ENCODE measurements around the gene KMT2E. TPM values are rescaled to one million over a fixed set of nuclear protein-coding genes. Genes with fewer than 3 reads are reported as not detected.

The KMT2E gene
- total and polyA plus RNA-seq, 8 donors, result 14.1 to 62.5 (median 32.2) TPM

DNA sequence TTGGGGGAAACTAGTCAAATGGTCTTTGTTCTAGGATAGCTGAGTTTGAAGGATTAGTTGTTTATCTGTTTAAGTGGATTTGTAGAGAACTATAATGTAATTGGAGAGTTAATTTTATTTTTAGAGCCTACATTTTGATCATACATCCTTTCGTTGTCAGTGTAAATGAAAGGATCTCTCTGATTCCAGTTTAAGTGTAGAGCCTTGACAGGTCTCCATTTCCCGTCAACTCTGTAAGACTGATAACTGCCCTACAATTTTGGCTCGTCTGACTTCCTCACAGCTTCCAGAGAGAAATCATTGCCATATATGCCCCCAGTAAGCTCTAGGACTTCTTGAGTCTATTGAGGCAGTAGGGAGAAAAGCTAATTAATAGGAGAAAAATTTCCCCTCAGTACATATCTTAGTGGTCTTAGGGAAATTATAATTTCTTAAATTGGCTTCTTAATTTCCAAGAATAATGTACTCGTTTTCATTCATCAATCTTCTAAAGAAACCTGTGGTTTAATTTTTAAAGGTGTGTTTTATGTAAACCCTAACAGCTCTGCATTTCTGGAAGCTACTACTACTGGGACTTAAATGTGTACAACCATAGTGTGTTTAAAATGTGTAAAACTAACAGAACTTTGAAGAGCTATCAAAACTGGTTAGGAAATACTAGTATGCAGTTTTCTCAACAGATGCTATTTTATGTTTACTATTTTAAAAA, 3.8 kb downstream of the KMT2E start:
- Histone ChIP-seq H3K4me3 (peak overlapping the region in 2 of 4 donors; percentile 19 to 51), H3K27ac (peak overlapping the region in 2 of 4 donors; percentile 99 to 100), H3K27me3 (no peaks in the 10 kb centered on the region), H3K36me3 (no peaks in the 10 kb centered on the region), H3K9me3 (no peaks in the 10 kb centered on the region), H3K4me1 (peaks cover 20 to 56% (median 51%) of the 10 kb centered on the region in 3 donors)
- TF ChIP-seq, protein P1, sequence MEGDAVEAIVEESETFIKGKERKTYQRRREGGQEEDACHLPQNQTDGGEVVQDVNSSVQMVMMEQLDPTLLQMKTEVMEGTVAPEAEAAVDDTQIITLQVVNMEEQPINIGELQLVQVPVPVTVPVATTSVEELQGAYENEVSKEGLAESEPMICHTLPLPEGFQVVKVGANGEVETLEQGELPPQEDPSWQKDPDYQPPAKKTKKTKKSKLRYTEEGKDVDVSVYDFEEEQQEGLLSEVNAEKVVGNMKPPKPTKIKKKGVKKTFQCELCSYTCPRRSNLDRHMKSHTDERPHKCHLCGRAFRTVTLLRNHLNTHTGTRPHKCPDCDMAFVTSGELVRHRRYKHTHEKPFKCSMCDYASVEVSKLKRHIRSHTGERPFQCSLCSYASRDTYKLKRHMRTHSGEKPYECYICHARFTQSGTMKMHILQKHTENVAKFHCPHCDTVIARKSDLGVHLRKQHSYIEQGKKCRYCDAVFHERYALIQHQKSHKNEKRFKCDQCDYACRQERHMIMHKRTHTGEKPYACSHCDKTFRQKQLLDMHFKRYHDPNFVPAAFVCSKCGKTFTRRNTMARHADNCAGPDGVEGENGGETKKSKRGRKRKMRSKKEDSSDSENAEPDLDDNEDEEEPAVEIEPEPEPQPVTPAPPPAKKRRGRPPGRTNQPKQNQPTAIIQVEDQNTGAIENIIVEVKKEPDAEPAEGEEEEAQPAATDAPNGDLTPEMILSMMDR (IDR thresholded peaks at IDR 0.05), result no peak
- ATAC-seq (no peak), DNase-seq (no peak), FAIRE-seq (no peak)
- 4 to 6% methylated on average over 4 of the region's 4 CpGs for WGBS, 2 donors
- intact Hi-C loops (cut with DNase I), result no loop called here

DNA sequence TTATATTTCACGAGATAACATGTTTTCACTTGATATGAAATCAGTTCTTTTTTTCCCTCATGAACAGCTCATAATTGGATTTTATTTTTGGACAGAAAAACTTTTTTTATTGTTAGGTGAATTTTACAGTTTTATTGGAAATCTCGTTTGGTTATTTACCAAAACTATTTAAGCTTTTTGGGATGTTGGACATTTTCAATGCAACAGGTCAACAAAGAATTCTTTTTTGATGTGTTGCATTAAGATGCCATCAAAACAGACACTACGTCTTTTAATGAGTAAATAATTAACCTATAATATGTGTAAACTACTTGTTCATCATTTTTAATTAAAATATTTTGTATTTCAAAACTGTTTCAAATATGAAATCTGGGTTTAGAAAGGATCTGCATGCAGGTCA, 5.3 kb downstream of the KMT2E start:
- no peaks in the 10 kb centered on the region for H3K9me3 ChIP-seq
- H3K27ac ChIP-seq, result no peak overlapping the region
- H3K36me3 ChIP-seq, result no peaks in the 10 kb centered on the region
- WGBS, 2 donors, result 14 to 20% methylated on average over 3 of the region's 3 CpGs
- intact Hi-C loops (cut with DNase I), result no loop called here
- ATAC-seq (no peak), DNase-seq (no peak), FAIRE-seq (no peak)
- TF ChIP-seq, protein P1 (IDR thresholded peaks at IDR 0.05), result no peak
- H3K4me1 ChIP-seq, result peaks cover 20 to 64% (median 62%) of the 10 kb centered on the region in 3 donors
- no peaks in the 10 kb centered on the region for H3K27me3 ChIP-seq
- no peak overlapping the region for H3K4me3 ChIP-seq

- TF ChIP-seq, protein P1 (IDR thresholded peaks at IDR 0.05), result no peak
- H3K27me3 ChIP-seq, result no peaks in the 10 kb centered on the region
- no peaks in the 10 kb centered on the region for H3K9me3 ChIP-seq
- DNase-seq (no peak), ATAC-seq (no peak), FAIRE-seq (no peak)
- peak overlapping the region in 1 of 4 donors; percentile 56 for H3K27ac ChIP-seq
- WGBS, 2 donors, result 56% methylated on average over 3 of the region's 3 CpGs
- peaks cover 24 to 81% (median 77%) of the 10 kb centered on the region in 3 donors for H3K4me1 ChIP-seq
- H3K36me3 ChIP-seq, result no peaks in the 10 kb centered on the region
- no peak overlapping the region for H3K4me3 ChIP-seq
- intact Hi-C loops (cut with DNase I), result no loop called here
Measured at GRCh38 chr7:105020926-105021325, 6.9 kb downstream of the KMT2E start.

DNA sequence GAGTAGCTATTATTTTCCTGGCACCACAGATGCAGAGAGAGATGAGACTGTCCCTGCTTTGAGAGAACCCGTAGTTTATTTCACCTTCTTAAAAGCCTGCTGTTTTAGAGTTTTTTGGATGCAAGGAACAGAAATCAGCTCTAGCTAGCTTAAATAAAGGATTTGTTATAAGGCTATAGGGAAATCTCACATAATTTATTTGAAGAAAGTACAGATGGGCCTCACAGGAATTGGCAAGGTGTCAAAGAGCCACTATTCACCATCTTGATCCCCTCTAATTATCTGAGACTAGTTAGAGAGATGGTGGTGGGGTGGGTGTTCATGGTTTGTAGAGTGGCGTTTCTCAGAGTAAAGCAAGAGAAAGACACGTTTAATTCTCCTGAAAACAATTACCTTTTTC, 7.3 kb downstream of the KMT2E start:
- FAIRE-seq (no peak), ATAC-seq (no peak), DNase-seq (no peak)
- TF ChIP-seq, protein P1 (IDR thresholded peaks at IDR 0.05), result no peak
- intact Hi-C loops (cut with DNase I), result no loop called here
- Histone ChIP-seq H3K27ac (no peak overlapping the region), H3K9me3 (no peaks in the 10 kb centered on the region), H3K4me1 (peaks cover 26 to 85% (median 81%) of the 10 kb centered on the region in 3 donors), H3K27me3 (no peaks in the 10 kb centered on the region), H3K36me3 (no peaks in the 10 kb centered on the region), H3K4me3 (no peak overlapping the region)
- WGBS, 2 donors, result 39% methylated on average over 3 of the region's 3 CpGs

DNA sequence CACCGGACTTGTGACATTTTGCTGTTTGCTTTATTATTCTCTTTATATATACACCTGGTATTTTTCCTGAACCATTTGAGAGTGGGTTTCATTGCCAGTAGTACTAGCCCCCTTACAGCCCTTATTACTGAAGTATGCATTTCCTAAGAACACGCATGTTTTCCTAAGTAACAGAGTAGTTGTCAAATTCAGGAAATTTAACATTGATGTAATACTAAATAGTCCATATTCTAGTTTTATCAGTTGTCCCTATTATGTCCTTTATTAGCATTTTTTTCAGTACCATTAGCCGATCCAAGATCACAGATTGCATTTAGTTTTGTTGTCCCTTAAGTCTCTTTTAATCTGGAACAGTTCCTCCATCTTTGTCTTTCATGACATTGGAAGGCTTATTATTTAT, 8.0 kb downstream of the KMT2E start:
- WGBS, 2 donors, result 43 to 47% methylated on average over 3 of the region's 3 CpGs
- FAIRE-seq, result no peak
- H3K27ac ChIP-seq, result peak overlapping the region in 1 of 4 donors; percentile 2
- no peaks in the 10 kb centered on the region for H3K27me3 ChIP-seq
- peaks cover 26 to 87% (median 86%) of the 10 kb centered on the region in 3 donors for H3K4me1 ChIP-seq
- H3K4me3 ChIP-seq, result no peak overlapping the region
- H3K9me3 ChIP-seq, result no peaks in the 10 kb centered on the region
- TF ChIP-seq, protein P1 (IDR thresholded peaks at IDR 0.05), result no peak
- no peaks in the 10 kb centered on the region for H3K36me3 ChIP-seq
- intact Hi-C loops (cut with DNase I), result no loop called here
- no peak for ATAC-seq
- no peak for DNase-seq

All from pancreas (tissue), 10 donors.